HCT116 (cell line): Measurements from ENCODE around the gene PCDHGB4. TPM values are rescaled to one million over a fixed set of nuclear protein-coding genes. Genes with fewer than 3 reads are reported as not detected.

Source experiments
- ATAC-seq: fragments of 200-7000 bp; cut with Tn5 transposase; 2 replicates; pipeline ENCODE4 v1.9.1; 2020; ENCODE audit warnings: mild to moderate bottlenecking, moderate library complexity
- BruUV-seq: library from RNA; stranded (reverse); fragments of 400-500 nt; replicated peaks from 2 replicates; lab custom pipeline; 2021; lab: Mats Ljungman, UMichigan
- CTCF ChIA-PET: fragments of 300-600 bp; sonication (Branson Sonifier 250); formaldehyde crosslinking; loops from one replicate; lab custom pipeline; 2021; ENCODE audit warnings: antibody characterized with exemption; lab: Charles Lee
- POLR2A ChIA-PET: fragments of 300-600, 350-600 bp; sonication (Branson Sonifier 250); formaldehyde crosslinking; loops from one replicate; lab custom pipeline; 2021; ENCODE audit warnings: antibody characterized with exemption; lab: Charles Lee
- RAD21 ChIA-PET, 2 experiments: fragments of 300-600 bp; sonication (Branson Sonifier 250); formaldehyde crosslinking; loops; one replicate each; lab custom pipeline; 2023; ENCODE audit warnings: low total read pairs in 2 of 2; ENCODE audit not compliant: uncharacterized antibody in 2 of 2, unreplicated experiment in 2 of 2, low non-redundant PET in 1 of 2; lab: Charles Lee
- DNase-seq: peaks from one replicate; pipeline ENCODE4 v3.0.0-alpha.2; 2010; ENCODE audit warnings: low read depth, low spot score
- H2AFZ ChIP-seq: fragments of 200-600 bp; shearing (Covaris generic), sonication (generic); 2 replicates; pipeline ENCODE4 v1.6.1; 2017; ENCODE audit warnings: low read depth, mixed run types, mixed read lengths, antibody characterized with exemption, low read length; ENCODE audit not compliant: poor library complexity, severe bottlenecking
- H3K27ac ChIP-seq: 2 replicates; pipeline ENCODE4 v1.5.1; 2012; ENCODE audit warnings: low read depth, low read length
- H3K27me3 ChIP-seq: fragments of 200-600 bp; sonication (generic); 2 replicates; pipeline ENCODE4 v1.6.1; 2016; ENCODE audit warnings: mixed run types, low read length, mixed read lengths; ENCODE audit not compliant: insufficient read depth
- H3K36me3 ChIP-seq, 2 experiments: fragments of 200-500 bp in 1 of 2; fragments of 200-600 bp in 1 of 2; sonication (Bioruptor generic) in 1 of 2; sonication (generic) in 1 of 2; 2 replicates each; pipeline versions ENCODE4 v1.5.1 to v1.6.1; 2014 to 2016; ENCODE audit warnings: low read length in 2 of 2, inconsistent platforms in 1 of 2, mixed read lengths in 1 of 2, mixed run types in 1 of 2; ENCODE audit not compliant: insufficient read depth in 2 of 2, control insufficient read depth in 1 of 2
- H3K4me1 ChIP-seq, 2 experiments: fragments of 200-600 bp in 1 of 2; sonication (generic) in 1 of 2; 2 replicates each; pipeline versions ENCODE4 v1.5.1 to v1.6.1; 2012 to 2017; ENCODE audit warnings: low read length in 2 of 2, inconsistent platforms in 1 of 2, mild to moderate bottlenecking in 1 of 2, mixed read lengths in 1 of 2, mixed run types in 1 of 2, moderate library complexity in 1 of 2; ENCODE audit not compliant: insufficient read depth in 2 of 2, control insufficient read depth in 1 of 2
- H3K4me2 ChIP-seq: fragments of 200-600 bp; sonication (generic); 2 replicates; pipeline ENCODE4 v1.6.1; 2017; ENCODE audit warnings: mixed run types, low read length, mixed read lengths
- H3K4me3 ChIP-seq, 2 experiments: fragments of 200-600 bp in 1 of 2; sonication (generic) in 1 of 2; replicated peaks in 1 of 2; 2 replicates each; pipeline ENCODE4 v1.5.1; 2011 to 2016; ENCODE audit warnings: low read length in 2 of 2, control low read depth in 1 of 2, low read depth in 1 of 2, mild to moderate bottlenecking in 1 of 2, mixed read lengths in 1 of 2, mixed run types in 1 of 2
- H3K79me2 ChIP-seq: fragments of 200-600 bp; sonication (generic); 2 replicates; pipeline ENCODE4 v1.6.1; 2017; ENCODE audit warnings: mild to moderate bottlenecking, mixed run types, low read length, moderate library complexity, mixed read lengths; ENCODE audit not compliant: insufficient read depth
- H3K9ac ChIP-seq: fragments of 200-600 bp; sonication (generic); 2 replicates; pipeline ENCODE4 v1.6.1; 2016; ENCODE audit warnings: low read length, mixed read lengths
- H3K9me2 ChIP-seq: fragments of 200-600 bp; sonication (generic), shearing (Covaris generic); 2 replicates; pipeline ENCODE4 v1.6.1; 2017; ENCODE audit warnings: mixed run types, mild to moderate bottlenecking, moderate library complexity; ENCODE audit not compliant: insufficient read depth
- H3K9me3 ChIP-seq, 2 experiments: fragments of 200-500 bp in 1 of 2; fragments of 200-600 bp in 1 of 2; sonication (Bioruptor generic) in 1 of 2; sonication (generic) in 1 of 2; 2 replicates each; pipeline ENCODE4 v1.6.1; 2014 to 2017; ENCODE audit warnings: low read length in 2 of 2, mixed read lengths in 2 of 2, inconsistent platforms in 1 of 2, low read depth in 1 of 2, mild to moderate bottlenecking in 1 of 2, mixed run types in 1 of 2, moderate library complexity in 1 of 2; ENCODE audit not compliant: control insufficient read depth in 1 of 2, insufficient read depth in 1 of 2
- H4K20me1 ChIP-seq: fragments of 200-600 bp; sonication (generic), shearing (Covaris generic); 2 replicates; pipeline ENCODE4 v1.6.1; 2017; ENCODE audit warnings: mixed run types, mild to moderate bottlenecking, moderate library complexity; ENCODE audit not compliant: insufficient read depth
- CBX3 ChIP-seq: IDR thresholded peaks from 2 replicates; pipeline ENCODE4 v1.6.1; 2012; ENCODE audit warnings: low read depth
- CEBPB ChIP-seq: IDR thresholded peaks from 2 replicates; pipeline ENCODE4 v1.6.1; 2012; ENCODE audit warnings: low read depth
- EZH2 ChIP-seq: fragments of 200-600 bp; sonication (generic); IDR thresholded peaks from 2 replicates; pipeline ENCODE4 v1.6.1; 2017; ENCODE audit warnings: antibody characterized with exemption, mixed run types
- JUND ChIP-seq: IDR thresholded peaks from 2 replicates; pipeline ENCODE4 v1.6.1; 2012
- POLR2AphosphoS5 ChIP-seq: IDR thresholded peaks from 2 replicates; pipeline ENCODE4 v1.6.1; 2011; ENCODE audit warnings: mild to moderate bottlenecking, low read depth, low read length, moderate library complexity
- RAD21 ChIP-seq: IDR thresholded peaks from 2 replicates; pipeline ENCODE4 v1.6.1; 2012; ENCODE audit warnings: low read depth, mild to moderate bottlenecking
- SP1 ChIP-seq: IDR thresholded peaks from 2 replicates; pipeline ENCODE4 v1.6.1; 2012; ENCODE audit warnings: low read depth
- SRF ChIP-seq: IDR thresholded peaks from 2 replicates; pipeline ENCODE4 v1.6.1; 2012; ENCODE audit warnings: low read depth
- TCF7L2 ChIP-seq: IDR thresholded peaks from 2 replicates; pipeline ENCODE4 v1.7.0; 2011; ENCODE audit warnings: borderline replicate concordance, inconsistent platforms; ENCODE audit not compliant: insufficient read depth, insufficient read length; ENCODE audit errors: extremely low read depth
- YY1 ChIP-seq: IDR thresholded peaks from 2 replicates; pipeline ENCODE4 v1.6.1; 2011; ENCODE audit warnings: low read length, low read depth, moderate library complexity, mild to moderate bottlenecking; ENCODE audit not compliant: insufficient replicate concordance; ENCODE audit errors: extremely low read depth
- ZFX ChIP-seq: fragments of 450-650 bp; IDR thresholded peaks from 2 replicates; pipeline ENCODE4 v1.6.1; 2017
- ZNF274 ChIP-seq: fragments of 200-500 bp; sonication (Bioruptor generic); IDR thresholded peaks from 2 replicates; pipeline ENCODE4 v1.6.1; 2014; ENCODE audit warnings: mild to moderate bottlenecking, low read depth, low read length, inconsistent platforms
- intact Hi-C: fragments of 100-400 bp; cut with micrococcal nuclease; formaldehyde crosslinking; loops from 2 replicates; pipeline ENCODE4 v1.10.0; 2022
- total RNA-seq: library from RNA; stranded (reverse); gene quantifications from one replicate; pipeline ENCODE4 v1.2.1, GENCODE V29; 2021; ENCODE audit not compliant: unreplicated experiment
- TF ChIP-seq, protein P1 (sequence below), 3 experiments: fragments of 200-600 bp in 1 of 3; sonication (generic) in 1 of 3; IDR thresholded peaks in 2 of 3; conservative IDR thresholded peaks in 1 of 3; 2 replicates each; pipeline ENCODE4 v1.5.1; 2012 to 2017; ENCODE audit warnings: low read depth in 2 of 3, low read length in 2 of 3, antibody characterized with exemption in 1 of 3, borderline replicate concordance in 1 of 3, control low read depth in 1 of 3, mild to moderate bottlenecking in 1 of 3, mixed read lengths in 1 of 3, mixed run types in 1 of 3, moderate library complexity in 1 of 3; ENCODE audit not compliant: insufficient read depth in 1 of 3

PCDHGB4 gene
- total RNA-seq, 1 experiment from 2014 or later: not detected

DNA sequence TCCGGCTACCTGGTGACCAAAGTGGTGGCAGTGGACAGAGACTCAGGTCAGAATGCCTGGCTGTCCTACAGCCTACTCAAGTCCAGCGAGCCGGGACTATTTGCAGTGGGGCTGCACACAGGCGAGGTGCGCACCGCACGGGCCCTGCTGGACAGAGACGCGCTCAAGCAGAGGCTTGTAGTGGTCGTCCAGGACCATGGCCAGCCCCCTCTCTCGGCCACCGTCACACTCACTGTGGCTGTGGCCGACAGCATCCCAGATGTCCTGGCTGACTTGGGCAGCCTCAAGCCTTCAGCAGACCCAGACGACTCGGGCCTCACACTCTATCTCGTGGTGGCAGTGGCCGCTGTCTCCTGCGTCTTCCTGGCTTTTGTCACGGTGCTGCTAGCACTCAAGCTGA lies 30.5 kb upstream of the PCDHGB4 start:
- no peaks in the 10 kb centered on the region for H3K36me3 ChIP-seq
- H3K4me1 ChIP-seq: no peaks in the 10 kb centered on the region
- H3K4me3 ChIP-seq: no peak overlapping the region
- no peaks in the 10 kb centered on the region for H4K20me1 ChIP-seq
- no peak for ATAC-seq
- no peak for DNase-seq
- no TSS peak for BruUV-seq
- CTCF ChIA-PET: interaction anchor here (0.5 kb wide), 1 partner anchor 134 kb away, joined by 3 read pairs; the partner anchor contains the start of gene PCDHB14
- no peaks in the 10 kb centered on the region for H3K9me2 ChIP-seq
- RAD21 ChIA-PET: no interaction called here
- H3K27ac ChIP-seq: no peak overlapping the region
- H2AFZ ChIP-seq: no peak overlapping the region
- POLR2A ChIA-PET: no interaction called here
- no peaks in the 10 kb centered on the region for H3K79me2 ChIP-seq
- H3K27me3 ChIP-seq: no peaks in the 10 kb centered on the region
- intact Hi-C loops: no loop called here
- TF ChIP-seq SRF (no peak), YY1 (no peak), ZNF274 (no peak), SP1 (no peak), ZFX (no peak), POLR2AphosphoS5 (no peak), CEBPB (no peak), JUND (no peak), TCF7L2 (no peak), CBX3 (no peak), EZH2 (no peak)
- H3K9ac ChIP-seq: no peak overlapping the region
- H3K4me2 ChIP-seq: no peak overlapping the region
- H3K9me3 ChIP-seq: no peaks in the 10 kb centered on the region; a peak in 2 of 4 replicates

- ChIA-PET CTCF (interaction anchor here (0.8 to 1.1 kb wide), 2 partner anchors 53 to 204 kb away, joined by 3 to 6 read pairs; partner anchors contain the start of gene PCDHGA10), RAD21 (no interaction called here), POLR2A (no interaction called here)
- H3K27me3 ChIP-seq: no peaks in the 10 kb centered on the region
- H3K4me1 ChIP-seq: no peaks in the 10 kb centered on the region
- peak; percentile 40 for DNase-seq
- no peaks in the 10 kb centered on the region for H4K20me1 ChIP-seq
- no peaks in the 10 kb centered on the region for H3K9me2 ChIP-seq
- TF ChIP-seq RAD21 (peak; percentile 72), POLR2AphosphoS5 (no peak)
- TF ChIP-seq, protein P1, sequence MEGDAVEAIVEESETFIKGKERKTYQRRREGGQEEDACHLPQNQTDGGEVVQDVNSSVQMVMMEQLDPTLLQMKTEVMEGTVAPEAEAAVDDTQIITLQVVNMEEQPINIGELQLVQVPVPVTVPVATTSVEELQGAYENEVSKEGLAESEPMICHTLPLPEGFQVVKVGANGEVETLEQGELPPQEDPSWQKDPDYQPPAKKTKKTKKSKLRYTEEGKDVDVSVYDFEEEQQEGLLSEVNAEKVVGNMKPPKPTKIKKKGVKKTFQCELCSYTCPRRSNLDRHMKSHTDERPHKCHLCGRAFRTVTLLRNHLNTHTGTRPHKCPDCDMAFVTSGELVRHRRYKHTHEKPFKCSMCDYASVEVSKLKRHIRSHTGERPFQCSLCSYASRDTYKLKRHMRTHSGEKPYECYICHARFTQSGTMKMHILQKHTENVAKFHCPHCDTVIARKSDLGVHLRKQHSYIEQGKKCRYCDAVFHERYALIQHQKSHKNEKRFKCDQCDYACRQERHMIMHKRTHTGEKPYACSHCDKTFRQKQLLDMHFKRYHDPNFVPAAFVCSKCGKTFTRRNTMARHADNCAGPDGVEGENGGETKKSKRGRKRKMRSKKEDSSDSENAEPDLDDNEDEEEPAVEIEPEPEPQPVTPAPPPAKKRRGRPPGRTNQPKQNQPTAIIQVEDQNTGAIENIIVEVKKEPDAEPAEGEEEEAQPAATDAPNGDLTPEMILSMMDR (IDR thresholded peaks at IDR 0.05 in 2 of 3, conservative IDR thresholded peaks at IDR 0.05 in 1 of 3; ENCODE audit: borderline replicate concordance in 1 of 3, insufficient read depth in 1 of 3, low read depth in 2 of 3, low read length in 2 of 3): peak; percentile 41 to 67 (median 48); a peak in 5 of 6 replicates
- BruUV-seq: no TSS peak
- H2AFZ ChIP-seq: no peak within 1 kb of the TSS
- H3K79me2 ChIP-seq: no peaks in the 10 kb centered on the region
- no peak within 1 kb of the TSS for H3K27ac ChIP-seq
- no peak within 1 kb of the TSS for H3K4me3 ChIP-seq
- peaks cover 3 to 5% of the 10 kb centered on the region in 2 experiments; a peak in 2 of 4 replicates for H3K9me3 ChIP-seq
- H3K36me3 ChIP-seq: no peaks in the 10 kb centered on the region
- ATAC-seq: peak; percentile 55
- no peak within 1 kb of the TSS for H3K4me2 ChIP-seq
- H3K9ac ChIP-seq: no peak within 1 kb of the TSS
- intact Hi-C loops: loop anchor here (1.0 kb wide), 1 partner anchor 204 kb away; no protein-coding TSS in a partner anchor
Measured at GRCh38 chr5:141359790-141360426, 27.6 kb upstream of the PCDHGB4 start, which contains the start of gene PCDHGB2. Gene PCDHGB2, plus strand, starts transcription at chr5:141359994. Its CDS starts 142 bp downstream, at chr5:141360136.
